K562 (cell line): ENCODE results near the gene ARHGAP22. TPM values are rescaled to one million over a fixed set of nuclear protein-coding genes. Genes with fewer than 3 reads are reported as not detected.

Experiments used
- ATAC-seq: fragments of 200-7000 bp; cut with Tn5 transposase; 3 replicates; pipeline ENCODE4 v1.9.1; 2020; ENCODE audit warnings: moderate library complexity
- BruUV-seq: library from RNA; stranded (reverse); fragments of 400-500 nt; replicated peaks from 2 replicates; lab custom pipeline; 2021; lab: Mats Ljungman, UMichigan
- CTCF ChIA-PET: fragments of 300-600 bp; formaldehyde crosslinking; extraction: SDS; loops from one replicate; lab custom pipeline; 2021; ENCODE audit warnings: low intra/inter-chr PET ratio; lab: Yijun Ruan, JAX
- POLR2A ChIA-PET: fragments of 300-600, 350-650 bp; sonication (Branson Sonifier 250); formaldehyde crosslinking; extraction: SDS; loops from one replicate; lab custom pipeline; 2021; ENCODE audit warnings: antibody characterized with exemption, inconsistent platforms; lab: Yijun Ruan, JAX
- DNase-seq, 4 experiments: peaks; one replicate each; pipeline versions ENCODE4 v3.0.0 to v3.0.0-alpha.2; 2011 to 2018; ENCODE audit warnings: low spot score in 3 of 4, mixed read lengths in 3 of 4; ENCODE audit errors: extremely low read depth in 1 of 4
- FAIRE-seq: peaks from 2 replicates; lab custom pipeline; 2011; peaks lifted over from hg19 to GRCh38; lab: Jason Lieb, UNC
- H2AFZ ChIP-seq: 2 replicates; pipeline ENCODE4 v1.6.0; 2011; ENCODE audit warnings: low read depth, low read length, control low read depth, inconsistent platforms
- H3K27ac ChIP-seq: fragments of 200-600 bp; 3 replicates; pipeline ENCODE4 v1.8.0; 2011; ENCODE audit warnings: low read depth, mild to moderate bottlenecking, control low read depth, inconsistent platforms, low read length, moderate library complexity, mixed read lengths; ENCODE audit errors: extremely low read depth
- H3K27me3 ChIP-seq, 2 experiments: fragments of 300-600 bp in 1 of 2; 2 replicates in 1 of 2; 3 replicates in 1 of 2; pipeline versions ENCODE4 v1.6.0 to v1.8.0; 2011; ENCODE audit warnings: inconsistent platforms in 2 of 2, low read length in 2 of 2, mild to moderate bottlenecking in 1 of 2, mixed read lengths in 1 of 2, moderate library complexity in 1 of 2; ENCODE audit not compliant: control insufficient read depth in 2 of 2, insufficient read depth in 2 of 2
- H3K36me3 ChIP-seq: fragments of 300-600 bp; 3 replicates; pipeline ENCODE4 v1.8.0; 2011; ENCODE audit warnings: mild to moderate bottlenecking, low read length, inconsistent platforms; ENCODE audit not compliant: control insufficient read depth, insufficient read depth
- H3K4me1 ChIP-seq, 2 experiments: fragments of 200-600 bp in 1 of 2; replicated peaks in 1 of 2; 2 replicates in 1 of 2; 3 replicates in 1 of 2; pipeline versions ENCODE4 v1.5.1 to v1.8.0; 2011; ENCODE audit warnings: inconsistent platforms in 2 of 2, low read length in 2 of 2, mild to moderate bottlenecking in 1 of 2, mixed read lengths in 1 of 2, moderate library complexity in 1 of 2; ENCODE audit not compliant: control insufficient read depth in 2 of 2, insufficient read depth in 2 of 2
- H3K4me2 ChIP-seq: 2 replicates; pipeline ENCODE4 v1.6.1; 2011; ENCODE audit warnings: low read length, control low read depth, inconsistent platforms, mixed read lengths; ENCODE audit not compliant: insufficient read depth
- H3K4me3 ChIP-seq: fragments of 200-600 bp; sonication (generic), shearing (Covaris generic); 2 replicates; pipeline ENCODE4 v1.5.1; 2016; ENCODE audit warnings: control low read depth, inconsistent platforms
- H3K79me2 ChIP-seq: fragments of 200-600 bp; 3 replicates; pipeline ENCODE4 v1.8.0; 2011; ENCODE audit warnings: low read length, inconsistent platforms; ENCODE audit not compliant: control insufficient read depth, insufficient read depth
- H3K9ac ChIP-seq, 2 experiments: 2 replicates each; pipeline versions ENCODE4 v1.6.0 to v1.6.1; 2011; ENCODE audit warnings: low read depth in 2 of 2, low read length in 2 of 2, control low read depth in 1 of 2, inconsistent platforms in 1 of 2, mild to moderate bottlenecking in 1 of 2, mixed read lengths in 1 of 2; ENCODE audit not compliant: insufficient read depth in 1 of 2
- H3K9me1 ChIP-seq: one replicate; pipeline ENCODE4 v1.6.0; 2011; ENCODE audit warnings: inconsistent platforms, mild to moderate bottlenecking, low read length, moderate library complexity; ENCODE audit not compliant: control insufficient read depth, insufficient read depth
- H3K9me3 ChIP-seq: replicated peaks from 2 replicates; pipeline ENCODE4 v1.5.1; 2011; ENCODE audit warnings: low read depth, low read length, inconsistent platforms; ENCODE audit not compliant: control insufficient read depth, insufficient read depth
- H4K20me1 ChIP-seq: replicated peaks from 2 replicates; pipeline ENCODE4 v1.6.1; 2011; ENCODE audit warnings: low read length, inconsistent platforms, mixed read lengths; ENCODE audit not compliant: control insufficient read depth, insufficient read depth
- HMG20B ChIP-seq: fragments of 250-450 bp; sonication (Bioruptor Pico); IDR thresholded peaks from 2 replicates; pipeline ENCODE4 v1.5.0; 2021; ENCODE audit warnings: mild to moderate bottlenecking
- NR3C1 ChIP-seq: sonication (generic); formaldehyde crosslinking; IDR thresholded peaks from 2 replicates; pipeline ENCODE4 v1.8.1; 2022; ENCODE audit warnings: missing genetic modification reagents
- RNF2 ChIP-seq: sonication (generic); IDR thresholded peaks from 2 replicates; pipeline ENCODE4 v1.6.1; 2016
- THRAP3 ChIP-seq: fragments of 450-650 bp; IDR thresholded peaks from 2 replicates; pipeline ENCODE4 v1.6.1; 2016; ENCODE audit warnings: mild to moderate bottlenecking, inconsistent platforms, borderline replicate concordance
- XRCC4 ChIP-seq: IDR thresholded peaks from one replicate; pipeline ENCODE4 v1.6.1; 2011; ENCODE audit not compliant: insufficient read depth, insufficient read length; ENCODE audit errors: extremely low read depth
- ZNF121 ChIP-seq: sonication (generic); formaldehyde crosslinking; conservative IDR thresholded peaks from 2 replicates; pipeline ENCODE4 v1.8.0; 2022; ENCODE audit warnings: missing genetic modification reagents
- WGBS: fragments of 100-300 bp; shearing (Covaris generic); methylation state at CpG from one replicate; pipeline ENCODE4 v1.1.6; 2016; ENCODE audit warnings: low coverage, mixed read lengths; ENCODE audit not compliant: insufficient coverage; ENCODE audit errors: missing lambda C conversion rate; 5-methylcytosine and 5-hydroxymethylcytosine counted together
- in situ Hi-C: fragments of 300-500 bp; cut with MboI; formaldehyde crosslinking; loops from 4 replicates; pipeline ENCODE4 v1.15.0; 2018; ENCODE audit warnings: inconsistent platforms, mixed read lengths
- intact Hi-C: fragments of 100-400 bp; cut with micrococcal nuclease; formaldehyde crosslinking; loops from 2 replicates; pipeline ENCODE4 v1.14.2; 2022
- polyA plus RNA-seq, 8 experiments: library from polyadenylated mRNA; depleted of rRNA in 4 of 8; stranded (reverse) in 5 of 8; unstranded in 3 of 8; fragments of >200 nt; fragmentation: Nextera tagmentation in 2 of 8; fragmentation: Illumina TruSeq in 1 of 8; extraction: Ambion mirVana in 2 of 8; extraction: Trizol in 1 of 8; gene quantifications; 2 replicates each; pipeline versions ENCODE4 v1.2.1 to v1.2.3, GENCODE V29; 2011 to 2014; ENCODE audit warnings: inconsistent platforms in 1 of 8, missing spikeins in 1 of 8
- total RNA-seq, 7 experiments: library from RNA; depleted of rRNA in 6 of 7; stranded (reverse); fragments of >200 nt in 6 of 7; fragmentation: Illumina TruSeq in 2 of 7; extraction: Trizol in 2 of 7; gene quantifications; 2 replicates each; pipeline versions ENCODE4 v1.2.1 to v1.2.3, GENCODE V29; 2011 to 2021; ENCODE audit warnings: low replicate concordance in 1 of 7
- TF ChIP-seq, protein P1 (sequence below): fragments of 250-450 bp; sonication (Bioruptor Pico); IDR thresholded peaks from 2 replicates; pipeline ENCODE4 v1.4.0; 2020

The ARHGAP22 gene
- total and polyA plus RNA-seq, 9 of the 15 experiments (the other 6 are each of a cell fraction or from before 2014, with no cell fraction given) = 1.3 to 28.1 (median 12.7) TPM

DNA sequence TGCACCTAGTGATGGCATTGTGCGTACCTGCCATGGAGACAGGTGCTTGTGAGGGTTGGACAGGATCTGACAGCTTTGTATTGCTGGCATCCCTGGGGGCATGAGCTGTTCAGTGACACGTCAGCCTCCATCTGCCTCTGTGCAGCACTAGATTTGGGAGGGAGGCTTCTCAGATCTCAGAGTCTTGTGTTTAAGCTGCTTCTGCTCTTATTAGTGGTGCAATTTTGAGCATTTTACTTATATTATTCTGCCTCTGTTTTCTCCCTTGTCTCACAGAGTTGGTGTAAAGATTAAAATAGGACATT, 5.1 kb downstream of the ARHGAP22 start:
- Histone ChIP-seq H4K20me1 (peaks cover 16% of the 10 kb centered on the region), H3K9me3 (no peaks in the 10 kb centered on the region), H3K9ac (no peak overlapping the region), H3K9me1 (no peaks in the 10 kb centered on the region), H3K4me2 (no peak overlapping the region), H3K36me3 (no peaks in the 10 kb centered on the region), H3K27ac (no peak overlapping the region), H3K4me3 (no peak overlapping the region)
- CTCF ChIA-PET = no interaction called here
- no TSS peak for BruUV-seq
- FAIRE-seq = no peak
- no peak for ATAC-seq
- DNase-seq = no peak
- in situ Hi-C loops = no loop called here
- TF ChIP-seq NR3C1 (CRISPR knock-in tag) = no peak
- TF ChIP-seq ZNF121 (CRISPR knock-in tag) = no peak
- TF ChIP-seq XRCC4 = no peak
- no peak for TF ChIP-seq THRAP3
- TF ChIP-seq HMG20B (CRISPR knock-in tag) = no peak
- TF ChIP-seq, protein P1, sequence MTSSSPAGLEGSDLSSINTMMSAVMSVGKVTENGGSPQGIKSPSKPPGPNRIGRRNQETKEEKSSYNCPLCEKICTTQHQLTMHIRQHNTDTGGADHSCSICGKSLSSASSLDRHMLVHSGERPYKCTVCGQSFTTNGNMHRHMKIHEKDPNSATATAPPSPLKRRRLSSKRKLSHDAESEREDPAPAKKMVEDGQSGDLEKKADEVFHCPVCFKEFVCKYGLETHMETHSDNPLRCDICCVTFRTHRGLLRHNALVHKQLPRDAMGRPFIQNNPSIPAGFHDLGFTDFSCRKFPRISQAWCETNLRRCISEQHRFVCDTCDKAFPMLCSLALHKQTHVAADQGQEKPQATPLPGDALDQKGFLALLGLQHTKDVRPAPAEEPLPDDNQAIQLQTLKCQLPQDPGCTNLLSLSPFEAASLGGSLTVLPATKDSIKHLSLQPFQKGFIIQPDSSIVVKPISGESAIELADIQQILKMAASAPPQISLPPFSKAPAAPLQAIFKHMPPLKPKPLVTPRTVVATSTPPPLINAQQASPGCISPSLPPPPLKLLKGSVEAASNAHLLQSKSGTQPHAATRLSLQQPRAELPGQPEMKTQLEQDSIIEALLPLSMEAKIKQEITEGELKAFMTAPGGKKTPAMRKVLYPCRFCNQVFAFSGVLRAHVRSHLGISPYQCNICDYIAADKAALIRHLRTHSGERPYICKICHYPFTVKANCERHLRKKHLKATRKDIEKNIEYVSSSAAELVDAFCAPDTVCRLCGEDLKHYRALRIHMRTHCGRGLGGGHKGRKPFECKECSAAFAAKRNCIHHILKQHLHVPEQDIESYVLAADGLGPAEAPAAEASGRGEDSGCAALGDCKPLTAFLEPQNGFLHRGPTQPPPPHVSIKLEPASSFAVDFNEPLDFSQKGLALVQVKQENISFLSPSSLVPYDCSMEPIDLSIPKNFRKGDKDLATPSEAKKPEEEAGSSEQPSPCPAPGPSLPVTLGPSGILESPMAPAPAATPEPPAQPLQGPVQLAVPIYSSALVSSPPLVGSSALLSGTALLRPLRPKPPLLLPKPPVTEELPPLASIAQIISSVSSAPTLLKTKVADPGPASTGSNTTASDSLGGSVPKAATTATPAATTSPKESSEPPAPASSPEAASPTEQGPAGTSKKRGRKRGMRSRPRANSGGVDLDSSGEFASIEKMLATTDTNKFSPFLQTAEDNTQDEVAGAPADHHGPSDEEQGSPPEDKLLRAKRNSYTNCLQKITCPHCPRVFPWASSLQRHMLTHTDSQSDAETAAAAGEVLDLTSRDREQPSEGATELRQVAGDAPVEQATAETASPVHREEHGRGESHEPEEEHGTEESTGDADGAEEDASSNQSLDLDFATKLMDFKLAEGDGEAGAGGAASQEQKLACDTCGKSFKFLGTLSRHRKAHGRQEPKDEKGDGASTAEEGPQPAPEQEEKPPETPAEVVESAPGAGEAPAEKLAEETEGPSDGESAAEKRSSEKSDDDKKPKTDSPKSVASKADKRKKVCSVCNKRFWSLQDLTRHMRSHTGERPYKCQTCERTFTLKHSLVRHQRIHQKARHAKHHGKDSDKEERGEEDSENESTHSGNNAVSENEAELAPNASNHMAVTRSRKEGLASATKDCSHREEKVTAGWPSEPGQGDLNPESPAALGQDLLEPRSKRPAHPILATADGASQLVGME = no peak
- no peak for TF ChIP-seq RNF2
- TF ChIP-seq, all 486 proteins: peak for 0
- Histone ChIP-seq H3K79me2 (no peaks in the 10 kb centered on the region), H2AFZ (no peak overlapping the region), H3K4me1 (peaks cover 0 to 5% of the 10 kb centered on the region in 2 experiments; a peak in 2 of 5 replicates), H3K27me3 (peaks cover 23 to 38% of the 10 kb centered on the region in 2 experiments)
- POLR2A ChIA-PET = interaction anchor here (0.5 kb wide), 1 partner anchor 209 kb away, joined by 3 read pairs; no protein-coding TSS in a partner anchor
- 0% methylated on average over 2 of the region's 2 CpGs for WGBS
- intact Hi-C loops = no loop called here
